ENCODE measurements around the gene INTS1. TPM values are rescaled to one million over a fixed set of nuclear protein-coding genes. Genes with fewer than 3 reads are reported as not detected.
"Not testable (repeated sequence)": the region's sequence is repeated elsewhere in the genome, so short reads cannot be mapped to it uniquely, and the experiment has no call there.

The INTS1 gene
- total RNA-seq, 1 donor from 2014 or later = 109 TPM

DNA sequence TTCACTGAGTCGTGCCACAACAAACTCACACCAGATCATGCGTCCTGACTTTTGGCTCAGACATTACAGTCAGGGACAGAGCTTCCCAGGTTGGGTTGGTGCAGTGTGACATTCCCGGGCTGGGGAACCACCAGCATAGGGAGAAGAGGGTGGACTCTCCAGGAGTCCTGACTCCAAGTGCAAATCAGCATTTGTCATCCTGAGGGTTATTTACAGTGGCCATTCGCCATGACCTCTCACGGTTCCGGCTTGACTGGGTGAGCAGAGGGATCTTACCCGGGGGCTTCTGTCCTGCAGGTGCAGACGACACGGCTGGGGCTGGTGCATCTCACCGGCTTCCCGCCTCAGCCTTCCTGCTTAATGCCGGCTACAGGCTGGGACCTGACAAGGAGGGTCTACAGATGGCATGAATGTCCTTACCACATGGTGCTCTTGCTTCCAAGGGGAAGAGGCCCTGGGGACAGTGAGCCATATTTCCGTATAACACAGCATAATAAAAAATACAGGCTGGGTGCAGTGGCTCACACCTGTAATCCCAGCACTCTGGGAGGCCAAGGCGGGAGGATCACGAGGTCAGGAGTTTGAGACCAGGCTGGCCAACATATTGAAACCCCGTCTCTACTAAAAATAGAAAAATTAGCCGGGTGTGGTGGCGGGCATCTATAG lies 12.5 kb upstream of the INTS1 start:
- H3K4me3 Mint-ChIP-seq (ENCODE audit: unreplicated experiment) = no peak overlapping the region
- TF ChIP-seq, protein P1, sequence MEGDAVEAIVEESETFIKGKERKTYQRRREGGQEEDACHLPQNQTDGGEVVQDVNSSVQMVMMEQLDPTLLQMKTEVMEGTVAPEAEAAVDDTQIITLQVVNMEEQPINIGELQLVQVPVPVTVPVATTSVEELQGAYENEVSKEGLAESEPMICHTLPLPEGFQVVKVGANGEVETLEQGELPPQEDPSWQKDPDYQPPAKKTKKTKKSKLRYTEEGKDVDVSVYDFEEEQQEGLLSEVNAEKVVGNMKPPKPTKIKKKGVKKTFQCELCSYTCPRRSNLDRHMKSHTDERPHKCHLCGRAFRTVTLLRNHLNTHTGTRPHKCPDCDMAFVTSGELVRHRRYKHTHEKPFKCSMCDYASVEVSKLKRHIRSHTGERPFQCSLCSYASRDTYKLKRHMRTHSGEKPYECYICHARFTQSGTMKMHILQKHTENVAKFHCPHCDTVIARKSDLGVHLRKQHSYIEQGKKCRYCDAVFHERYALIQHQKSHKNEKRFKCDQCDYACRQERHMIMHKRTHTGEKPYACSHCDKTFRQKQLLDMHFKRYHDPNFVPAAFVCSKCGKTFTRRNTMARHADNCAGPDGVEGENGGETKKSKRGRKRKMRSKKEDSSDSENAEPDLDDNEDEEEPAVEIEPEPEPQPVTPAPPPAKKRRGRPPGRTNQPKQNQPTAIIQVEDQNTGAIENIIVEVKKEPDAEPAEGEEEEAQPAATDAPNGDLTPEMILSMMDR (IDR thresholded peaks at IDR 0.05; ENCODE audit: unreplicated experiment) = no peak
- no peak for DNase-seq (ENCODE audit: low spot score)
- peaks cover 5% of the 10 kb centered on the region for H3K27me3 Mint-ChIP-seq (ENCODE audit: unreplicated experiment)
- no peaks in the 10 kb centered on the region for H3K9me3 Mint-ChIP-seq (ENCODE audit: unreplicated experiment)
- H3K4me1 Mint-ChIP-seq (ENCODE audit: unreplicated experiment) = no peaks in the 10 kb centered on the region
- no peak overlapping the region for H3K27ac Mint-ChIP-seq (ENCODE audit: unreplicated experiment)
- H3K36me3 Mint-ChIP-seq (ENCODE audit: low read depth, unreplicated experiment) = peaks cover 4% of the 10 kb centered on the region

DNA sequence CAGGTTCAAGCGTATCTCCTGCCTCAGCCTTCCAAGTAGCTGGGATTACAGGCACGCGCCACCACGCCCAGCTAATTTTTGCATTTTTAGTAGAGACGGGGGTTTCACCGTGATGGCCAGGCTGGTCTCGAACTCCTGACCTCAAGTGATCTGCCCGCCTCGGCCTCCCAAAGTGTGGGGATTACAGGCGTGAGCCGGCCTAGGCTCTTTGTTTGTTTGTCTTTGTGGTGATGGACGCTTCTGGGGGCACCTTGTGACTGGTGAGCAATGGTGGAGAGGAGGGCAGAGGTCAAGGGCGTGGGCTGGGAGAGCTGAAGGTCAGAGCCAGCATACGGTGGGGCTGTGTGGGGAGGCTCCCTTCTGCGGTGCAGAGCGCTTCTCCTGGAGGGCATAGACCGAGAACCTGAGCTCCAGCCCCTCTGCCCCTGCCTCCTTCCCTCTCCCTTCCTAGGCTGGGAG lies 11.3 kb upstream of the INTS1 start:
- H3K36me3 Mint-ChIP-seq (ENCODE audit: low read depth, unreplicated experiment); DNase-seq (ENCODE audit: low spot score); H3K27ac Mint-ChIP-seq (ENCODE audit: unreplicated experiment); H3K27me3 Mint-ChIP-seq (ENCODE audit: unreplicated experiment); H3K4me1 Mint-ChIP-seq (ENCODE audit: unreplicated experiment); H3K4me3 Mint-ChIP-seq (ENCODE audit: unreplicated experiment); H3K9me3 Mint-ChIP-seq (ENCODE audit: unreplicated experiment): not testable (repeated sequence)

DNA sequence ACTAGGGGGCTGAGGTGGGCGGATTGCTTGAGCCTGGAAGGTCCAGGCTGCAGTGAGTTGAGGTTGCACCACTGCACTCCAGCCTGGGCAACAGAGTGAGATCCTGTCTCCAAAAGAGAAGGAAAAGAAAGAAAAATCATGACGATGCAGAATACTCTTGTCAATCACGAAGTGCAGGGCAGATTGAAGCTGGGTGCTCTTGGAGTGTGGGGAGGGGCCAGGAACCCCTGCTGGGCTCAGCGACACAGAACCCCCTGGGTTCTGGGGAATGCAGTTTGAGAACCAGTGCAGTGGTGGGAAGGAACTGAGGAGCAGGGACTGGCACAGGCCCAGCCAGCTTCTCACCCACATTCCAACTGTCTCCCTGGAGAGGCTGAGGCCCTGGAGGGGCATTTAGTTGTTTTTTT lies 10.8 kb upstream of the INTS1 start:
- Mint-ChIP-seq H3K4me1 (ENCODE audit: unreplicated experiment) (no peaks in the 10 kb centered on the region), H3K4me3 (ENCODE audit: unreplicated experiment) (no peak overlapping the region), H3K27ac (ENCODE audit: unreplicated experiment) (no peak overlapping the region), H3K9me3 (ENCODE audit: unreplicated experiment) (no peaks in the 10 kb centered on the region), H3K36me3 (ENCODE audit: low read depth, unreplicated experiment) (peaks cover 4% of the 10 kb centered on the region), H3K27me3 (ENCODE audit: unreplicated experiment) (peaks cover 4% of the 10 kb centered on the region)
- TF ChIP-seq, protein P1 (IDR thresholded peaks at IDR 0.05; ENCODE audit: unreplicated experiment) = no peak
- DNase-seq (ENCODE audit: low spot score) = no peak

DNA sequence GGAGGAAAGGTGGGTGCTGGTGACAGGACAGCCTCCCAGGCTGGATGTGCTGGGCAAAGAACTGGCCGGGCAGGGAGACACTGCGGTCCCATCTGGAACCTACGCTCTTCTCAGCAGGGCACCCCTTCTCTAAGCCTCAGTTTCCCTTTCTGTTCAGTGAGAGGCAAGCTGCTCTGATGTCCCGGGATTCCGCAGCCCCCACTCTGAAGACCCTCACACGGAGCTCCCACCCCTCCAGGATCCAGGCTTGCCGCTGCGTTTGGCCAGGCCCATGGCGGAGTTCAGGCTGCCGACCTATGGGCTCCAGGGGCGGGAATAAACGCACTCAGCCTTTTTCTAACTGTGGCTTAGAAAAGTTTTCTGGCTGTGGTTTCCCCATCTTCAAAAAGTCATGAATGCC lies 10.2 kb upstream of the INTS1 start:
- peaks cover 2% of the 10 kb centered on the region for H3K36me3 Mint-ChIP-seq (ENCODE audit: low read depth, unreplicated experiment)
- peaks cover 2% of the 10 kb centered on the region for H3K27me3 Mint-ChIP-seq (ENCODE audit: unreplicated experiment)
- no peaks in the 10 kb centered on the region for H3K4me1 Mint-ChIP-seq (ENCODE audit: unreplicated experiment)
- TF ChIP-seq, protein P1 (IDR thresholded peaks at IDR 0.05; ENCODE audit: unreplicated experiment) = no peak
- H3K9me3 Mint-ChIP-seq (ENCODE audit: unreplicated experiment) = no peaks in the 10 kb centered on the region
- no peak for DNase-seq (ENCODE audit: low spot score)
- H3K27ac Mint-ChIP-seq (ENCODE audit: unreplicated experiment) = no peak overlapping the region
- no peak overlapping the region for H3K4me3 Mint-ChIP-seq (ENCODE audit: unreplicated experiment)

DNA sequence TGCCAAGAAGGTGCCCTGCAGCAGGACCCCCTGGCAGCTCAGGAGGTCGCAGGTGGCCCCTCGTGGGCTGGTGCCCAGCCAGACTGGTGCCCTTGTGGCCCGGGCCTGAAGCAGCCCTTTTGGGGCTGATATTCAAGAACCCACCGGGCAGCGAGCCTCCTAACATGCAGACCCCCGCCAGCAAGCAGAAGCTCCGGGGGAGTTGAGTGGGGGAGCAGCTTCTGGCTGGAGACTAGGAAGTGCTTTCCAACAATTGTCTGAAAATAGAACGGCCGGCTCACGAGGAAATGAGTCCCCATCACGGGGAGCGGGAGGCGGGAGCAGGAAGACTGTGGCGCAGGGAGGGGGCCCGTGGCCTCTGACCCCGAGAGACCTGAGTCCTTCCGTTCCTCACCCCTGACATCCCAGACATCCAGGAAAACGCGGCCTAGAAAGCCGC lies 9.5 kb upstream of the INTS1 start:
- Mint-ChIP-seq H3K27ac (ENCODE audit: unreplicated experiment) (no peak overlapping the region), H3K4me3 (ENCODE audit: unreplicated experiment) (no peak overlapping the region), H3K4me1 (ENCODE audit: unreplicated experiment) (no peaks in the 10 kb centered on the region), H3K36me3 (ENCODE audit: low read depth, unreplicated experiment) (no peaks in the 10 kb centered on the region), H3K27me3 (ENCODE audit: unreplicated experiment) (peaks cover 2% of the 10 kb centered on the region), H3K9me3 (ENCODE audit: unreplicated experiment) (no peaks in the 10 kb centered on the region)
- no peak for DNase-seq (ENCODE audit: low spot score)
- TF ChIP-seq, protein P1 (IDR thresholded peaks at IDR 0.05; ENCODE audit: unreplicated experiment) = no peak

All from endothelial cell (in vitro differentiated cells).